C4-2B (cell line): ENCODE results near the gene KCNQ4.

ENCODE experiments used
- ZFX ChIP-seq: fragments of 450-650 bp; IDR thresholded peaks from 2 replicates; pipeline ENCODE4 v1.6.1; 2017
- TF ChIP-seq, protein P1 (sequence below): fragments of 450-650 bp; conservative IDR thresholded peaks from 2 replicates; pipeline ENCODE4 v1.5.1; 2017; ENCODE audit warnings: mild to moderate bottlenecking

GRCh38 chr1:40739455-40740008 lies 44.1 kb upstream of the KCNQ4 start:
- TF ChIP-seq, protein P1, sequence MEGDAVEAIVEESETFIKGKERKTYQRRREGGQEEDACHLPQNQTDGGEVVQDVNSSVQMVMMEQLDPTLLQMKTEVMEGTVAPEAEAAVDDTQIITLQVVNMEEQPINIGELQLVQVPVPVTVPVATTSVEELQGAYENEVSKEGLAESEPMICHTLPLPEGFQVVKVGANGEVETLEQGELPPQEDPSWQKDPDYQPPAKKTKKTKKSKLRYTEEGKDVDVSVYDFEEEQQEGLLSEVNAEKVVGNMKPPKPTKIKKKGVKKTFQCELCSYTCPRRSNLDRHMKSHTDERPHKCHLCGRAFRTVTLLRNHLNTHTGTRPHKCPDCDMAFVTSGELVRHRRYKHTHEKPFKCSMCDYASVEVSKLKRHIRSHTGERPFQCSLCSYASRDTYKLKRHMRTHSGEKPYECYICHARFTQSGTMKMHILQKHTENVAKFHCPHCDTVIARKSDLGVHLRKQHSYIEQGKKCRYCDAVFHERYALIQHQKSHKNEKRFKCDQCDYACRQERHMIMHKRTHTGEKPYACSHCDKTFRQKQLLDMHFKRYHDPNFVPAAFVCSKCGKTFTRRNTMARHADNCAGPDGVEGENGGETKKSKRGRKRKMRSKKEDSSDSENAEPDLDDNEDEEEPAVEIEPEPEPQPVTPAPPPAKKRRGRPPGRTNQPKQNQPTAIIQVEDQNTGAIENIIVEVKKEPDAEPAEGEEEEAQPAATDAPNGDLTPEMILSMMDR = no peak
- no peak for TF ChIP-seq ZFX
